Transverse colon (tissue), 4 donors: ENCODE measurements around the gene CCT2. TPM values are rescaled to one million over a fixed set of nuclear protein-coding genes. Genes with fewer than 3 reads are reported as not detected.

ENCODE experiments used
- DNase-seq: peaks from one replicate; pipeline ENCODE4 v3.0.0-alpha.2; 2019
- H3K27ac ChIP-seq, 4 donors: fragments of 200-600 bp; sonication (generic); 2 replicates each; pipeline ENCODE4 v1.5.1; 2016 to 2018; ENCODE audit warnings: inconsistent platforms in 4 of 4
- H3K27me3 ChIP-seq: fragments of 200-600 bp; sonication (generic); 2 replicates; pipeline ENCODE4 v1.5.1; 2017; ENCODE audit warnings: inconsistent platforms
- H3K36me3 ChIP-seq, 4 donors: fragments of 200-600 bp; sonication (generic); 2 replicates each; pipeline ENCODE4 v1.5.1; 2017 to 2019; ENCODE audit warnings: inconsistent platforms in 4 of 4
- H3K4me1 ChIP-seq, 4 donors: fragments of 200-600 bp; sonication (generic); 2 replicates each; pipeline ENCODE4 v1.5.1; 2017 to 2020; ENCODE audit warnings: inconsistent platforms in 4 of 4
- H3K4me3 ChIP-seq, 4 donors: fragments of 200-600 bp; sonication (generic); 1 replicate in 1 of 4; 2 replicates in 3 of 4; pipeline versions ENCODE4 v1.5.1 to v1.6.1; 2017 to 2019; ENCODE audit warnings: inconsistent platforms in 4 of 4
- H3K9me3 ChIP-seq, 2 donors: fragments of 200-600 bp; sonication (generic); 2 replicates each; pipeline ENCODE4 v1.5.1; 2017 to 2019; ENCODE audit warnings: inconsistent platforms in 2 of 2
- EP300 ChIP-seq: sonication (generic); formaldehyde crosslinking; IDR thresholded peaks from one replicate; pipeline ENCODE4 v1.6.1; 2017; ENCODE audit warnings: antibody characterized with exemption, low read depth
- POLR2A ChIP-seq: fragments of 450-650 bp; IDR thresholded peaks from one replicate; pipeline ENCODE4 v1.6.1; 2016; ENCODE audit warnings: antibody characterized with exemption, mild to moderate bottlenecking, moderate library complexity
- POLR2AphosphoS5 ChIP-seq, 3 donors: sonication (generic); formaldehyde crosslinking; IDR thresholded peaks; one replicate each; pipeline ENCODE4 v1.6.1; 2016; ENCODE audit warnings: antibody characterized with exemption in 3 of 3
- WGBS, 2 donors: methylation state at CpG; one replicate each; pipeline ENCODE4 v1.1.5; 2018; ENCODE audit warnings: low coverage in 1 of 2; 5-methylcytosine and 5-hydroxymethylcytosine counted together
- in situ Hi-C, 4 donors: fragments of 200-750 bp; cut with MboI; loops; one replicate each; pipeline versions ENCODE4 v1.15.0 to v1.15.1; 2017; ENCODE audit warnings: low sequenced_read_pairs in 3 of 4, low pct_ligation_motif_present in 1 of 4, low pct_unique_long_range_greater_than_20kb in 1 of 4
- intact Hi-C: fragments of 100-400 bp; cut with DNase I; formaldehyde crosslinking; loops from one replicate; pipeline ENCODE4 v1.15.1; 2023; ENCODE audit warnings: low total_unique reads
- total RNA-seq, 4 donors: library from RNA; depleted of rRNA; stranded (reverse); fragments of >200 nt; gene quantifications; one replicate each; pipeline ENCODE4 v1.1.0, GENCODE V29; 2016
- TF ChIP-seq, protein P1 (sequence below), 5 experiments: fragments of 200-600 bp in 3 of 5; fragments of 450-650 bp in 2 of 5; sonication (generic) in 3 of 5; IDR thresholded peaks; 1 replicate in 2 of 5; 2 replicates in 3 of 5; pipeline ENCODE4 v1.5.1; 2016 to 2017; ENCODE audit warnings: antibody characterized with exemption in 5 of 5, inconsistent platforms in 3 of 5, mild to moderate bottlenecking in 2 of 5, moderate library complexity in 1 of 5

Gene CCT2
- total RNA-seq, 4 donors from 2014 or later = 25.4 to 92.7 (median 46.9) TPM

DNA sequence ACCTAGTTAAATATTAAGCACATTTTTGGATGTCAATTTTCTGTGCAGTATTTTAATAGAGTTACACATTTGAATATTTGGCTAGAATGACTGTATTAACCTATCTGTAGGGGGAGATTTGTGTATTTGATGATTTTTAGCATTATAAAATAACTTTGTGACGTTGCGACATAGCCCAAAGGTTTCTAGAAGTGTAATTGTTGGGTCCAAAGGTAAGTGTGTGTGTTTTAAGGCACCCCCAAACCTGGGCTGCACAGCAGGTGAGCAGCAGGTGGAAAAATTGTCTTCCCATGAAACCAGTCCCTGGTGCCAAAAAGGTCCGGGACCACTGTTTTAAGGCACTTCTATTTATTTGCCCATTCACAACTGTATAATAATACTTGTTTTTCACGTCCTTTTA, 3.3 kb downstream of the CCT2 start:
- Histone ChIP-seq H3K27ac (no peak overlapping the region), H3K4me3 (no peak overlapping the region), H3K36me3 (peaks cover 0 to 58% (median 25%) of the 10 kb centered on the region in 4 donors), H3K27me3 (no peaks in the 10 kb centered on the region), H3K9me3 (no peaks in the 10 kb centered on the region), H3K4me1 (peaks cover 0 to 16% (median 10%) of the 10 kb centered on the region in 4 donors)
- 86 to 89% methylated on average over 4 of the region's 4 CpGs for WGBS, 2 donors
- DNase-seq = no peak
- intact Hi-C loops (loop anchor here (10.0 kb wide), 1 partner anchor 234 kb away; the partner anchor contains the start of gene YEATS4), in situ Hi-C loops (no loop called here)
- TF ChIP-seq POLR2AphosphoS5 (IDR thresholded peaks at IDR 0.05) (no peak), EP300 (no peak), POLR2A (no peak)
- TF ChIP-seq, protein P1, sequence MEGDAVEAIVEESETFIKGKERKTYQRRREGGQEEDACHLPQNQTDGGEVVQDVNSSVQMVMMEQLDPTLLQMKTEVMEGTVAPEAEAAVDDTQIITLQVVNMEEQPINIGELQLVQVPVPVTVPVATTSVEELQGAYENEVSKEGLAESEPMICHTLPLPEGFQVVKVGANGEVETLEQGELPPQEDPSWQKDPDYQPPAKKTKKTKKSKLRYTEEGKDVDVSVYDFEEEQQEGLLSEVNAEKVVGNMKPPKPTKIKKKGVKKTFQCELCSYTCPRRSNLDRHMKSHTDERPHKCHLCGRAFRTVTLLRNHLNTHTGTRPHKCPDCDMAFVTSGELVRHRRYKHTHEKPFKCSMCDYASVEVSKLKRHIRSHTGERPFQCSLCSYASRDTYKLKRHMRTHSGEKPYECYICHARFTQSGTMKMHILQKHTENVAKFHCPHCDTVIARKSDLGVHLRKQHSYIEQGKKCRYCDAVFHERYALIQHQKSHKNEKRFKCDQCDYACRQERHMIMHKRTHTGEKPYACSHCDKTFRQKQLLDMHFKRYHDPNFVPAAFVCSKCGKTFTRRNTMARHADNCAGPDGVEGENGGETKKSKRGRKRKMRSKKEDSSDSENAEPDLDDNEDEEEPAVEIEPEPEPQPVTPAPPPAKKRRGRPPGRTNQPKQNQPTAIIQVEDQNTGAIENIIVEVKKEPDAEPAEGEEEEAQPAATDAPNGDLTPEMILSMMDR (IDR thresholded peaks at IDR 0.05) = no peak

DNA sequence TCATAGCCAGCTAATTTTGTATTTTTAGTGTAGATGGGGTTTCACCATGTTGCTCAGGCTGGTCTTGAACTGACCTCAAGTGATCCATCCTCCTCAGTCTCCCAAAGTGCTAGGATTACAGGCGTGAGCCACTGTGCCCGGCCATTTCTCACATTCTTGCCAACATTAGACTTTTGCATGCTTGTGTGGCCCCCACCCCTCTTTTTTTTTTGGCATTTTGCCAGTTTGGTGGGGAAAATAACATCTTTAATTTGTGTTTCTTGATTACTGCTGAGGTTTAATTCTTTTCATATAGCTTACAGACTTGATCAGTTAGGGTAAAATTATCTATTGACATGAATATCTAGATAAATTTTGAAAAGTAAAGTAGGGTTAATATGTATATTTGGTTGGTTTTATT, 3.8 kb downstream of the CCT2 start:
- DNase-seq = no peak
- Histone ChIP-seq H3K4me3 (no peak overlapping the region), H3K36me3 (peaks cover 0 to 63% (median 28%) of the 10 kb centered on the region in 4 donors), H3K27me3 (no peaks in the 10 kb centered on the region), H3K4me1 (peaks cover 0 to 16% (median 10%) of the 10 kb centered on the region in 4 donors), H3K27ac (no peak overlapping the region), H3K9me3 (no peaks in the 10 kb centered on the region)
- TF ChIP-seq POLR2A (no peak), EP300 (no peak), POLR2AphosphoS5 (IDR thresholded peaks at IDR 0.05) (no peak)
- TF ChIP-seq, protein P1 (IDR thresholded peaks at IDR 0.05) = no peak
- intact Hi-C loops (loop anchor here (10.0 kb wide), 1 partner anchor 234 kb away; the partner anchor contains the start of gene YEATS4), in situ Hi-C loops (no loop called here)
- WGBS, 2 donors = 80 to 91% methylated on average over 1 to 2 of the region's 2 CpGs

DNA sequence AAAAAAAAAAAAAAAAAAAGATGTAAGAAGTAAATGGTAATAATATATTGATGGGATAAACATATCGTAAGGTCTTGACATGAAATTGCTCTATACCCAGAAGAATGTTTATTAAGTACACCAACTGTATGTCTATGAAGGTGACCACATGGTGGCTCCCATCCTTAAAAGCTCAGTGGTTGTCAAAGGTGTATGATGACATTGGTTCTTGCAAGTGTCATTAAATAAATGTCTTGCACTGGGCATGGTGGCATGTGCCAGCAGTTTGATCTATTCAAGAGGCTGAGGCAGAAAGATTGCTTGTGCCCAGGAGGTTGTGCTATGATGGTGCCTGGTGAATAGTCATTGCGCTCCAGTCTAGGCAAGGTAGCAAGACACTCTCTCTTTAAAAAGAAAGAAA, 10.4 kb downstream of the CCT2 start:
- DNase-seq = no peak
- Histone ChIP-seq H3K4me1 (peaks cover 0 to 15% (median 0%) of the 10 kb centered on the region in 4 donors), H3K9me3 (no peaks in the 10 kb centered on the region), H3K36me3 (peaks cover 0 to 82% (median 35%) of the 10 kb centered on the region in 4 donors), H3K27me3 (no peaks in the 10 kb centered on the region), H3K4me3 (no peak overlapping the region), H3K27ac (no peak overlapping the region)
- TF ChIP-seq, protein P1 (IDR thresholded peaks at IDR 0.05) = no peak
- TF ChIP-seq POLR2A = no peak
- TF ChIP-seq EP300 = no peak
- no peak for TF ChIP-seq POLR2AphosphoS5 (IDR thresholded peaks at IDR 0.05)
- in situ Hi-C loops (no loop called here), intact Hi-C loops (no loop called here)
- 83 to 100% methylated on average over 2 of the region's 2 CpGs for WGBS, 2 donors

DNA sequence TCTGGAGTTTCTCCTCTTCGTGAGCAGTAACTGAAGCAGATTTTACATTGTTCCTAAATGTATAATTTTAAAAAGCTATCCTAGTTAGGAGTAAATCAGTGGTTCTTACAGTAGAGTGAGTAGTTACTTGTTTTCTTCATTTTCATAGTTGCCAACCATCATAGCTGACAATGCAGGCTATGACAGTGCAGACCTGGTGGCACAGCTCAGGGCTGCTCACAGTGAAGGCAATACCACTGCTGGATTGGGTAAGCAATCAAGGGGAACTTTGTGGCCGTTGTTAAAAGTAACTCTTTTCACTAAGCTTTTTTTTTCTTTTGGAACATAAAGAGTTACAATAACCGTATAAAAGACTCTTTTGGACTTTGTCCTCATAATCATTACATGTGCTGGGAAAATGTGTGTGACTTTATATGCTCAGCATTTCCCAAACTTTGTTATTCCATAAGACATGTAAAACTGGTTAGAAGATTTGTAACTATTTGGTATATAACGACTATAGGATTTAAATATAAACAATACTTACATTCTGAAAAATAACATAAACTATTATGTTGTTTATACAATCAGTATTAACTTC, 13.0 kb downstream of the CCT2 start:
- no peak for DNase-seq
- TF ChIP-seq POLR2AphosphoS5 (IDR thresholded peaks at IDR 0.05) (no peak), EP300 (no peak), POLR2A (no peak)
- TF ChIP-seq, protein P1 (IDR thresholded peaks at IDR 0.05) = no peak
- intact Hi-C loops = no loop called here
- Histone ChIP-seq H3K4me3 (no peak overlapping the region), H3K27ac (peak overlapping the region in 2 of 4 donors; percentile 20 to 41), H3K36me3 (peaks cover 0 to 75% (median 33%) of the 10 kb centered on the region in 4 donors), H3K27me3 (no peaks in the 10 kb centered on the region), H3K4me1 (peaks cover 0 to 15% (median 0%) of the 10 kb centered on the region in 4 donors), H3K9me3 (no peaks in the 10 kb centered on the region)
- in situ Hi-C loops = no loop called here
- 34 to 49% methylated on average over 4 of the region's 4 CpGs for WGBS, 2 donors
